H9 (cell line): ENCODE results near the gene COL18A1. TPM values are rescaled to one million over a fixed set of nuclear protein-coding genes. Genes with fewer than 3 reads are reported as not detected.
A peak's percentile ranks its signal among the peaks of the same experiment; 100 is the strongest.

Experiments
- DNase-seq: peaks from one replicate; pipeline ENCODE4 v3.0.0-alpha.2; 2017
- H2AFZ ChIP-seq: one replicate; pipeline ENCODE4 v1.6.1; 2013; ENCODE audit warnings: mild to moderate bottlenecking, low read length, control low read depth, moderate library complexity
- H2AK5ac ChIP-seq: 2 replicates; pipeline ENCODE4 v1.6.1; 2013; ENCODE audit warnings: low read length, control low read depth, mixed read lengths; ENCODE audit not compliant: insufficient read length
- H2BK120ac ChIP-seq: one replicate; pipeline ENCODE4 v1.6.1; 2013; ENCODE audit warnings: low read depth, mild to moderate bottlenecking, low read length, control low read depth, inconsistent platforms; ENCODE audit not compliant: poor library complexity, severe bottlenecking
- H2BK12ac ChIP-seq: 2 replicates; pipeline ENCODE4 v1.6.1; 2013; ENCODE audit warnings: low read length, control low read depth, mixed read lengths, low read depth; ENCODE audit not compliant: insufficient read length
- H2BK15ac ChIP-seq: 2 replicates; pipeline ENCODE4 v1.6.1; 2013; ENCODE audit warnings: low read depth, low read length, control low read depth
- H2BK20ac ChIP-seq: one replicate; pipeline ENCODE4 v1.6.1; 2013; ENCODE audit warnings: low read depth, mild to moderate bottlenecking, low read length, control low read depth, inconsistent platforms; ENCODE audit not compliant: poor library complexity, severe bottlenecking
- H2BK5ac ChIP-seq: 2 replicates; pipeline ENCODE4 v1.6.1; 2013; ENCODE audit warnings: low read length, control low read depth, mixed read lengths; ENCODE audit not compliant: insufficient read length
- H3K14ac ChIP-seq: 2 replicates; pipeline ENCODE4 v1.6.1; 2013; ENCODE audit warnings: low read length, control low read depth; ENCODE audit not compliant: insufficient read depth
- H3K18ac ChIP-seq: 2 replicates; pipeline ENCODE4 v1.6.1; 2013; ENCODE audit warnings: low read depth, mild to moderate bottlenecking, mixed read lengths, low read length, control low read depth; ENCODE audit not compliant: insufficient read length
- H3K23ac ChIP-seq: 2 replicates; pipeline ENCODE4 v1.6.1; 2013; ENCODE audit warnings: low read length, control low read depth, mixed read lengths, low read depth; ENCODE audit not compliant: insufficient read length
- H3K23me2 ChIP-seq: 2 replicates; pipeline ENCODE4 v1.6.1; 2013; ENCODE audit warnings: low read depth, mild to moderate bottlenecking, mixed read lengths, low read length, control low read depth; ENCODE audit not compliant: insufficient read length, poor library complexity, severe bottlenecking
- H3K27ac ChIP-seq: 2 replicates; pipeline ENCODE4 v1.5.1; 2013; ENCODE audit warnings: low read length, control low read depth, mixed read lengths, low read depth; ENCODE audit not compliant: insufficient read length
- H3K27me3 ChIP-seq: 2 replicates; pipeline ENCODE4 v1.6.1; 2013; ENCODE audit warnings: low read length, control low read depth, inconsistent platforms; ENCODE audit not compliant: insufficient read depth
- H3K4ac ChIP-seq: 2 replicates; pipeline ENCODE4 v1.6.1; 2013; ENCODE audit warnings: low read depth, mild to moderate bottlenecking, control low read depth, inconsistent platforms, low read length, moderate library complexity
- H3K4me1 ChIP-seq: 2 replicates; pipeline ENCODE4 v1.6.1; 2013; ENCODE audit warnings: low read length, control low read depth, inconsistent platforms; ENCODE audit not compliant: insufficient read depth
- H3K4me2 ChIP-seq: 2 replicates; pipeline ENCODE4 v1.6.1; 2013; ENCODE audit warnings: low read length, control low read depth, mixed read lengths; ENCODE audit not compliant: insufficient read length, insufficient read depth
- H3K56ac ChIP-seq: 2 replicates; pipeline ENCODE4 v1.6.1; 2013; ENCODE audit warnings: low read depth, mild to moderate bottlenecking, mixed read lengths, low read length, control low read depth; ENCODE audit not compliant: insufficient read length
- H3K79me1 ChIP-seq: 2 replicates; pipeline ENCODE4 v1.6.1; 2013; ENCODE audit warnings: low read depth, mild to moderate bottlenecking, moderate library complexity, low read length, control low read depth, inconsistent platforms; ENCODE audit not compliant: insufficient read depth, poor library complexity, severe bottlenecking
- H3K79me2 ChIP-seq: 2 replicates; pipeline ENCODE4 v1.6.1; 2013; ENCODE audit warnings: low read length, control low read depth, inconsistent platforms; ENCODE audit not compliant: insufficient read depth
- H3K9ac ChIP-seq: 2 replicates; pipeline ENCODE4 v1.6.1; 2013; ENCODE audit warnings: low read length, control low read depth, mixed read lengths; ENCODE audit not compliant: insufficient read length; ENCODE audit errors: extremely low read depth
- H3K9me3 ChIP-seq: one replicate; pipeline ENCODE4 v1.6.1; 2013; ENCODE audit warnings: low read depth, low read length, inconsistent platforms; ENCODE audit not compliant: control insufficient read depth
- H3T11ph ChIP-seq: one replicate; pipeline ENCODE4 v1.6.1; 2013; ENCODE audit warnings: mild to moderate bottlenecking, low read length, control low read depth, inconsistent platforms
- H4K20me1 ChIP-seq: one replicate; pipeline ENCODE4 v1.6.1; 2013; ENCODE audit not compliant: control insufficient read depth, insufficient read length, insufficient read depth
- H4K5ac ChIP-seq: 2 replicates; pipeline ENCODE4 v1.6.1; 2013; ENCODE audit warnings: low read depth, mild to moderate bottlenecking, mixed read lengths, low read length, control low read depth; ENCODE audit not compliant: insufficient read length
- H4K8ac ChIP-seq: replicated peaks from 2 replicates; pipeline ENCODE4 v1.6.1; 2013; ENCODE audit warnings: low read length, control low read depth, mixed read lengths, low read depth; ENCODE audit not compliant: insufficient read length
- H4K91ac ChIP-seq: 2 replicates; pipeline ENCODE4 v1.6.1; 2013; ENCODE audit warnings: low read depth, mild to moderate bottlenecking, moderate library complexity, mixed read lengths, low read length, control low read depth; ENCODE audit not compliant: insufficient read length
- H3K27ac Mint-ChIP-seq, 3 experiments: 2 replicates in 2 of 3; 3 replicates in 1 of 3; pipeline ENCODE4 v1.8.0; 2020 to 2021; ENCODE audit warnings: mixed read lengths in 3 of 3, mild to moderate bottlenecking in 1 of 3, moderate library complexity in 1 of 3
- H3K27me3 Mint-ChIP-seq: 2 replicates; pipeline ENCODE4 v1.8.0; 2021; ENCODE audit warnings: low read depth, mild to moderate bottlenecking, moderate library complexity, mixed read lengths
- H3K36me3 Mint-ChIP-seq, 3 experiments: 2 replicates in 2 of 3; 3 replicates in 1 of 3; pipeline ENCODE4 v1.8.0; 2020 to 2021; ENCODE audit warnings: low read depth in 3 of 3, mixed read lengths in 3 of 3; ENCODE audit not compliant: insufficient read depth in 1 of 3
- H3K4me1 Mint-ChIP-seq, 2 experiments: 2 replicates each; pipeline ENCODE4 v1.8.0; 2020; ENCODE audit warnings: mixed read lengths in 2 of 2
- H3K4me3 Mint-ChIP-seq, 2 experiments: 2 replicates in 1 of 2; 3 replicates in 1 of 2; pipeline ENCODE4 v1.8.0; 2020 to 2021; ENCODE audit warnings: mild to moderate bottlenecking in 2 of 2, mixed read lengths in 2 of 2, moderate library complexity in 1 of 2
- H3K9me3 Mint-ChIP-seq, 2 experiments: 2 replicates in 1 of 2; 3 replicates in 1 of 2; pipeline ENCODE4 v1.8.0; 2020; ENCODE audit warnings: mild to moderate bottlenecking in 2 of 2, mixed read lengths in 2 of 2, moderate library complexity in 1 of 2
- WGBS: extraction: QIAGEN DNeasy Blood & Tissue Kit; methylation state at CpG from one replicate; pipeline ENCODE4 v1.1.7; 2013; ENCODE audit warnings: missing lambda C conversion rate, low lambda C conversion rate, mixed read lengths; ENCODE audit not compliant: insufficient read length; ENCODE audit errors: extremely low coverage; 5-methylcytosine and 5-hydroxymethylcytosine counted together
- total RNA-seq: library from RNA; stranded (reverse); gene quantifications from 2 replicates; pipeline ENCODE4 v1.2.1, GENCODE V29; 2021
- TF ChIP-seq, protein P1 (sequence below): fragments of 200-600 bp; sonication (generic); conservative IDR thresholded peaks from 3 replicates; pipeline ENCODE4 v1.8.0; 2021; ENCODE audit warnings: antibody characterized with exemption, mild to moderate bottlenecking

Gene COL18A1
- total RNA-seq, 1 experiment from 2014 or later = 232 TPM

DNA sequence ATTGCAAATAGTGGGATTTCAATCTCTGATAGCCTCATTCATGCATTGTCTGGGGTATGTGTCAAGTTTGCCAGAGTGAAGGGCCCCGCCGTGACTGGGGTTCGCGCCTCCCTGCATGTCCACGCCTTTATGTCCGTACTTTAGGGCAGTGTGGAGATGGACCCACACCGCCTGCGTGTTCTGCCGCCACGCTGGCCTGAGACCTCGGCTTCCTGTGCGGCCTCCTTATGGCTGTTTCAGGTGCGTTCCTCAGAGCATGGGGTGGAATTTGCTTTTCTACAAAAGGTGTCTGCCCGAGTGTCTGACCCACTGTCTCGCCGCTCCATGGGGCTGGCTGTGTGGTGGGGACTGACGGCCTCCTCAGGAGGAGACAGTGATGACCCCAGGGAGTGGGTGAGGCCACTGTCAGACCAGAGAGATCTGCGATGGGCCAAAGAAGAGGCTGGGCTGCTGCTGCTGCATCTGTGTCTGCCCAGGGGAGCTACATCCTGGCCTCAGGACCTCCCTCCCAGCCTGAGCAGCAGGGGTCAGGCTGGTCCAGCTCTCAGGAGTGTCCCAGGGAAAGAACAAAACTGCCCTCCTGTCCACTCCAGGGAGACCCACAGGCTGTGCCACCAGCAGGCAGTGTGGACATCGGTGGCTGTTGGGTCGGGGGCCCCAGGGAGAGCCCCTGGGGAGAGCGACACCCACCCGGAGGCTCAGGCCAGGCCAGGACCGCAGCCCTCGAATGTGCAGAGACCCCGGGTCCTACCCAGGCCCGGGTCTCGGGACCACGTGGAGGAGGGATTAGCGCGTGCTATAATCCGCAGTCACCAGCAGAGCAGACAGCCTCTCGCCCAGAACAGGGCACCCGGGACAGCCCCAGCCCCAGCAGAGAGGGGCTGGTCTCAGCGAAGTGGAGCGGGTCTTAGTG, 147.1 kb downstream of the COL18A1 start:
- Histone ChIP-seq H3K9ac (no peak overlapping the region), H2AK5ac (no peak overlapping the region), H4K5ac (no peak overlapping the region), H3K79me2 (no peaks in the 10 kb centered on the region), H2BK120ac (no peak overlapping the region), H3K56ac (no peak overlapping the region), H3T11ph (no peak overlapping the region), H3K4me2 (no peak overlapping the region), H3K23me2 (no peaks in the 10 kb centered on the region), H3K79me1 (no peaks in the 10 kb centered on the region), H2BK12ac (no peak overlapping the region), H3K27me3 (no peaks in the 10 kb centered on the region), H3K4ac (no peak overlapping the region), H2BK15ac (no peak overlapping the region), H3K18ac (no peak overlapping the region), H2BK20ac (no peak overlapping the region), H3K4me1 (peaks cover 2% of the 10 kb centered on the region; the same call in 1 of the 2 replicates), H2AFZ (no peak overlapping the region), H3K23ac (no peak overlapping the region), H4K20me1 (no peaks in the 10 kb centered on the region), H2BK5ac (no peak overlapping the region), H4K91ac (no peak overlapping the region), H3K9me3 (no peaks in the 10 kb centered on the region), H3K14ac (no peak overlapping the region; the same call in 1 of the 2 replicates), H3K27ac (no peak overlapping the region), H4K8ac (no peak overlapping the region)
- Mint-ChIP-seq H3K4me1 (peaks cover 23 to 30% of the 10 kb centered on the region in 2 experiments), H3K27ac (peak overlapping the region in 1 of 3 experiments; percentile 74; a peak in 1 of 7 replicates), H3K4me3 (no peak overlapping the region), H3K36me3 (peaks cover 0 to 7% (median 1%) of the 10 kb centered on the region in 3 experiments; a peak in 2 of 7 replicates), H3K27me3 (peaks cover 27% of the 10 kb centered on the region), H3K9me3 (peaks cover 3 to 6% of the 10 kb centered on the region in 2 experiments; a peak in 3 of 5 replicates)
- no CpG with 5 or more reads among the region's 35 CpGs for WGBS
- TF ChIP-seq, protein P1, sequence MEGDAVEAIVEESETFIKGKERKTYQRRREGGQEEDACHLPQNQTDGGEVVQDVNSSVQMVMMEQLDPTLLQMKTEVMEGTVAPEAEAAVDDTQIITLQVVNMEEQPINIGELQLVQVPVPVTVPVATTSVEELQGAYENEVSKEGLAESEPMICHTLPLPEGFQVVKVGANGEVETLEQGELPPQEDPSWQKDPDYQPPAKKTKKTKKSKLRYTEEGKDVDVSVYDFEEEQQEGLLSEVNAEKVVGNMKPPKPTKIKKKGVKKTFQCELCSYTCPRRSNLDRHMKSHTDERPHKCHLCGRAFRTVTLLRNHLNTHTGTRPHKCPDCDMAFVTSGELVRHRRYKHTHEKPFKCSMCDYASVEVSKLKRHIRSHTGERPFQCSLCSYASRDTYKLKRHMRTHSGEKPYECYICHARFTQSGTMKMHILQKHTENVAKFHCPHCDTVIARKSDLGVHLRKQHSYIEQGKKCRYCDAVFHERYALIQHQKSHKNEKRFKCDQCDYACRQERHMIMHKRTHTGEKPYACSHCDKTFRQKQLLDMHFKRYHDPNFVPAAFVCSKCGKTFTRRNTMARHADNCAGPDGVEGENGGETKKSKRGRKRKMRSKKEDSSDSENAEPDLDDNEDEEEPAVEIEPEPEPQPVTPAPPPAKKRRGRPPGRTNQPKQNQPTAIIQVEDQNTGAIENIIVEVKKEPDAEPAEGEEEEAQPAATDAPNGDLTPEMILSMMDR = no peak
- DNase-seq = peak; percentile 33
